GM19023 (cell line): ENCODE measurements around the gene PLLP.

Experiments
- ATAC-seq: cut with Tn5 transposase; IDR thresholded peaks from one replicate; pipeline ENCODE4 v1.9.1; 2021; ENCODE audit warnings: mild to moderate bottlenecking, moderate library complexity; ENCODE audit not compliant: unreplicated experiment

The PLLP gene

GRCh38 chr16:57284209-57284951 lies at the start of gene PLLP:
Gene PLLP, minus strand, starts transcription at chr16:57284672. Its CDS starts 132 bp downstream, at chr16:57284540.
- no peak for ATAC-seq

DNA sequence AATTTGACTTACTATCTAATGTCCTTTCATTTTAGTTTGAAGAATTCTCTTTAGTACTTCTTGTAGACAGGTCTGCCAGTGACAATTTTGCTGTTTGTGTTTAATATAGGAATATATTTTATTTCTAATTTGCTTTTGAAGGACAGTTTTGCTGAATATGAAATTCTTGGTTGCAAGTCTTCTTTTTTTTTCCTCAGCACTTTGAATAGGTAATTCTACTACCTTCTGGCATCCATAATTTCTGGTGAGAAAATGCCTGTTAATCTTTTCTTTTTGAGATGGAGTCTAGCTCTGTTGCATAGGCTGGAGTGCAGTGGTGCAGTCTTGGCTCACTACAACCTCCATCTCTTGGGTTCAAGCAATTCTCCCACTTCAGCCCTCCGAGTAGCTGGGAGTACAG lies 48.9 kb upstream of the PLLP start:
- ATAC-seq: no peak

GRCh38 chr16:57331355-57331754 lies 46.9 kb upstream of the PLLP start:
- ATAC-seq: no peak

DNA sequence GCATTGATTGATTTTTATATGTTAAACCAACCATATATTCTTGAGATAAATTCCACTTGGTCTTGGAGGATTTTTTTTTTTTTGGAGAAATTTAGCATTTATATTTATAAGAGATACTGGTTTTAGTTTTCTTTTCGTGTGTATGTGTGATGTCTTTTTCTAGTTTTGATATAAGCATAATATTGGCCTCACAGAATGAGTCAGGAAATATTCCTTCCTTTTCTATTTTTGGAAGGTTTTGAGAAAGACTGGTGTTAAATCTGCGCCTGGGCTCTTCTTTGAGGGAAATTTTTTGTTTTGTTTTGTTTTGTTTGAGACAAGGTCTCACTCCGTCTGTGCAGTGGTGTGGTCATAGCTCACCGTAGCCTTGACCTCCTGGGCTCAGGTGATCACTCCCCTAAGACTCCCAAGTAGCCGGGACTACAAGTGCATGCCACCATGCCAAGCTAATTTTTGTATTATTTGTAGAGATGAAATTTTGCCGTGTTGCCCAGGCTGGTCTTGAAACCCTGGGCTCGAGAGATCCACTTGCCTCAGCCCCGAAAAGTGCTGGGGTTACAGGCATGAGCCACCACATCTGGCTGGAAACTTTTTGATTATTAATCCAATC lies 45.4 kb upstream of the PLLP start:
- no peak for ATAC-seq

DNA sequence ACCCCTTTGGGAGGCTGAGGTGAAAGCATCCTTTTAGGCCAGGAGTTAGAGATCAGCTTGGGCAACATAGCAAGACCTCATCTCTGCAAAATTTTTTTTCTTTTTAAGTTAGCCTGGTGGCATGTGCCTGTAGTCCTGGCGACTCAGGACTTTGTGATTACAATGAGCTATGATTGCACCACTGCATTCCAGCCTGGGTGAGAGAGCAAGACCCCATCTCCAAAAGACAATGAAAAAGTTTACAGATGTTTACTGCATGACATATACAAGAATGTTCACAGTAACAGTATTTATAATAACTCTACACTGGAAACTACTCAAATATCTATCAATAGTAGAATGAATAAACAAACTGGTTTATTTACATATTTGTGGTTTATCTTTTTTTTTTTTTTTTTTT lies 41.0 kb upstream of the PLLP start:
- no peak for ATAC-seq

DNA sequence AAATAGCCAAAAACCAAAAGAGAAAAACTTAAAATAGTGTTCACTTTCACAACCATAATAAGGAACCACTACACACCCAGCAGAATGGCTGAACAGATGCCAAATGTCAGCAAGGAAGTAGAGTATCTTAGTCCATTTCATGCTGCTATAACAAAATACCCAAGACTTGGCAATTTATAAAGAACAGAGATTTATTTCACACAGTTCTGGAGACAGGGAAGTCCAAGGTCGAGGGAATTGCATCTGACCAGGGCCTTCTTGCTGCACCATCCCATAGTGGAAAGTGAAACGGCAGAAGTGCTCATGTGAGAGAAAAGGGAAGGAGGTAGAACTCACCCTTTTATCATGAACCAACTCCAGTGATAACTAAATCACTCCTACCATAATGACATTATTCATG lies 40.3 kb upstream of the PLLP start:
- ATAC-seq: no peak

DNA sequence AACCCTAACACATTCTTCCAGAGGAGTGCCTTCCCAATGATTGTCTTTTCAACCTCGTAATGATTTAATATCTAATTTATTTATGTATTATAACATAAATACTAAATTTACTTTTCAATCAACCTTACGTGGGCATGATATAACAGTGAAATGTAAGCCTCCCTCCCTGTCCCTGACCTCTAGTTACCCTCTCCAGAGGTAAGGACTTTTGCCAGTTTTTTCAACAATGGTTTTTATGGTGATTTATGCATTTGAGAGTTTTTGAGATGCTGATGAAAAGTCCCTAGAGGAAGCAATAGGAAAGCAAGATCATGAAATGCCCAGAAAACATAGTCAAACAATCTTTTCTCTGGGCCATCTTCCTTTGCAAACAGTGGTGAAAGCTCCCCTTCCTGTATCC lies 35.2 kb upstream of the PLLP start:
- ATAC-seq: no peak

GRCh38 chr16:57318240-57318970 lies 33.9 kb upstream of the PLLP start:
- ATAC-seq: no peak

DNA sequence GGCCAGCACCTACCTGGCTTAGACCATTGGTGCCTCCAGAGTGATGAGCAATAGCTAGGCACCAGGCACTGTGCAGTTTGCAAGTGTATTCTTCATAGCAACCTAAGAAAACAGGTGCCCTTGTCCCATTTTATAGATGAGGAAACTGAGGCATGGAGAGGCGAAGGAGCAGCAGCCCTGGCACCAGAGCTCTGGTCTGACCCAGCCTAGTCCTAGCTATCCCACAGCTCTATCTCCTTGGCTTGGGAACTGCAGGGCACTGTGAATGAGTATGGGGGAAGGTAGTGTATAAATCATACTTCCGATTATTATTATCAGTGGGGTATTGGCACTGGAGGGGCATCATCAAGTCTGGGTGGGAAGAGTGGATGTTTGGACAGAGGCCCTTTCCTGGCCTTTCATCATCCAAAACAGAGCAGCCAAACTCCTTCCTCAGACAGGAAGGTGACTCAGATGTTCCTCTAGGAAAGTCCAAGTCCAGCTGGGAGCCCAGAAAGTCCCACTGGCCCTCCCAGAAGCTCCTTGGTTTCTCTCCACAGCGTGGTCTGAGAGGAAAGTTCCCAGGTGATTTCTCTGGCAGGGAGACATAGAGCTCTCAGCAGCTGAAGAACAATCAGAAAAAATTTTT lies 32.0 kb upstream of the PLLP start:
- no peak for ATAC-seq

DNA sequence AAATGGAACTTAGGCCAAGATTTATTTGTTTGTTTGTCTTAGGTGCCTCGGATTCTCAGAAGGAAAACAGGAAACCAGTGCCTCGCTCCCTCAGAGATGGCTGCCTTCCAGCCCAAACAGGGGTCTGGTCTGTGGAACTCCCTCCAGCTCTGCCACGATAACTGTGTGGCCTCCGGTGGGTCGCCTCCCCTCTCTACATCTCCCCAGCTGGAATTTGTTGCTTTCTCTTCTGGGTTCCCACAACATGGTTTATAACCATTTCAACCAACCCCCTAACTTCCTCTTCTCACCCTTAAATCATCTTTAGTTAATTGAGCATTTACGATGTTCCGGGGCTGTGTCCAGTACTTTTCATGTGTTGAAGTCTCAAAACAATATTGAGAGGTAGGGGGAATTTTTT lies 30.9 kb upstream of the PLLP start:
- ATAC-seq: no peak

DNA sequence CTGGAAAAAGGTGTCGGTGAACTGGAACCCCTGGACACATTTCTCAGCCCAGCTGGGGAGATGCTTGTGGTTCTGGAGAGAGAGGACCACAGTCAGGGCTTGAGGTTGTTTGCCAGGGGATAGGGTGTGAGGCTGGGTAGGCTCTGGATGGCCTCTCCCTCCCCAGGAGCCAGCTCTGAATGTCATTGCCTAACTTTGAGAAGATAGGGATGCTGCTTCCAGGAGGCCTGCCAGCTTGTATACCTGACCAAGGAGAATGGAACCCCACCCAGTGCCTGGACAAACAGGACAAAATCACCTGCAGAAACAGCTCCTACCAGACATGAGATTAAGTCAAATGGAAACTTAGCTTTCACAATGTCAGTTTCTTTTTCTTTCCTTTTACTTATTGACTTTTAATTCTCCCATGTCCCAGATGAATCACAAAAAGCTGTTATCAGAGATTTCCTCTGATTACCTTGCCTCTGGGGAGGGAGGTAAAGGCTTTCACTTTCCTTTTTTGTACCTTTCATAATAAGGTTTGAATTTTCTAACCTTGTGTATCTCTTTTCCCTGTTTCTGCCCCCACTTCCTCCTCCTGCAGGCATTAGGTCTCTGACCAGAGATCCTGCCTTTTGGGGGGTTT lies 29.8 kb upstream of the PLLP start:
- ATAC-seq: no peak

DNA sequence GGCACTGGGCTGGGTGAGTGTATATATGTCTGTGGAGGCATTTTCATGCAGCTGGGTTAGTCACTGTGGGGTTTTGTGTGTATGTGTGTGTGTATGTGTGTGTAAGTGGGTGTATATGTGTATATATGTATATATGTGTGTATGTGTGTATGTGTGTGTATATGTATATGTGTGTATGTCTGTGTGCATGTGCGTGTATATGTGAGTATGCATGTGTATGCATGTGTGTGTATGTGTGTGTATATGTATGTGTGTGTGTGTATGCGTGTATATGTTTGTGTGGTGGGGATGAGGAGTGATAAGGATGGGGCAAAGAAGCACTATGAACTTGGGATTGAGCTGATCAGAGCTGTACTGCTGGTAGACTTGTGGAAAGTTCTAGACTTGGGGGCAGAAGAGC lies 29.0 kb upstream of the PLLP start:
- no peak for ATAC-seq

DNA sequence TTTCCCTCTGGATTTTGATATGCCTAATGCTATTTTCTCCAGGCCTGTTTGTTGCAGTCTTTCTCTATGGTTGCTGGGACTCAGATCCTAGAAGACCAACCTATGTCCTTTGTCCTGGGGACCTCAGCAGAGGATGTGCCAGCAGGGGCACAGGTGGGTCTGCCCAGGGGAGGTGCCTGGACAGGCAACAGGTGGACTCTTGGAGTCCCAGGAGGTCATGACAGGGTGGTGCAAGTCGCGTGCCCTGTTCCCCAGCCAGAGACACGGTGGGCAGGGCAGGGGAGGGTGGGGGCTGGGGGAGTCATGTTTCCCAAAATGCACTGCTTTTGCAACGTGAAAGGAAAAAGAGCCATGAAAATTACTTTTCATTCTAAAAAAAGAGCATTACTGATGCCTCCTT lies 26.3 kb upstream of the PLLP start:
- no peak for ATAC-seq

- ATAC-seq: no peak
Measured at GRCh38 chr16:57308041-57308440, 23.6 kb upstream of the PLLP start.

DNA sequence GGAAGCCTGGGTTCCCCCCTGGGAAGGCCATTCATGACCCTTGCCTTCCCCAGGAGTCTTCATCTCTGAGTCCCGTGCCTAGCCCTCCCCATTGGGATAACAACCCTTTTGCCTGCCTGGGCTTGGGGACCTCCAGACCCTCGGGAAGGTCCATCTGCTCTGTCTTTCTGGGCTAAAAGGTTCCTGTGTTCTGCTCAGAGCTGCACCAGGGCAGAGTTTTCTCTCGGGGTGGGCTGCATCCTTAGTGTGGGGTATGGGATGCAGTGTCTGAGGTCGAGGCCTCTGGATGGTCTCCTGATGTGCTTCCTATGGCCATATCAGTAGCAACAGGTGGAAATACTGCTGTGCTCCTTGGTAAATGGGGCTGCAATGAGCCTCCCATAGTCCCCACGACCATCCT lies 22.9 kb upstream of the PLLP start:
- ATAC-seq: no peak

DNA sequence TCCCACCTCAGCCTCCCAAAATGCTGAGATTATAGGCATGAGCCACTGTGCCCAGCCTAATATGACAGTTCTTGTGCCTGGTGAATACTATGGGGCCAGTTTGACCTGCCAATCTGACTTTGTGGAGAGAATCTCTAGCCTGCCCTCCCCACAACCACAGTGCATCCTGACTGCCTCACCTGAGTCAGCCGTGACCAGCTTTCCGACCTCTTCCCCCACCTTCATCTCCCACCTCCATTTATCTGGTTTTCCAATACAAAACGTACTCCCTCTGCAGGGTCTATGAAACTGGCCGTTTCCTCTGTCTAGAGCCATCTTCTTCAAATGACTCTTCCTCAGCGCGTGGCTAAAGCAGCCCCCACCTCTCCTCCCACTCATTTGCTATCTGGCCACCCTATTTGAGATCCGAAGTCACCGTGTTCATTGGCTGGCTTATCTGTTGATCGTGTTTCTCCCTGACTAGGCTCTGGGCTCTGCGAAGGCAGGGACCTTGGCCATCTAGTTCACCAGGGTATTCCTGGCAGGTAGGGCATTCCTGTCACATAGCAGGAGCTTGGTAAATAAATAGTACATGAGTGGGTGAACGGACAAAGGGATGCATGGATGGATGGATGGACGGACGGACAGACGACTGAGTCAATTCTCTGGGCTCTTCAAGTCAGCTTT lies 22.3 kb upstream of the PLLP start:
- no peak for ATAC-seq

- no peak for ATAC-seq
Measured at GRCh38 chr16:57305159-57305811, 20.8 kb upstream of the PLLP start.

DNA sequence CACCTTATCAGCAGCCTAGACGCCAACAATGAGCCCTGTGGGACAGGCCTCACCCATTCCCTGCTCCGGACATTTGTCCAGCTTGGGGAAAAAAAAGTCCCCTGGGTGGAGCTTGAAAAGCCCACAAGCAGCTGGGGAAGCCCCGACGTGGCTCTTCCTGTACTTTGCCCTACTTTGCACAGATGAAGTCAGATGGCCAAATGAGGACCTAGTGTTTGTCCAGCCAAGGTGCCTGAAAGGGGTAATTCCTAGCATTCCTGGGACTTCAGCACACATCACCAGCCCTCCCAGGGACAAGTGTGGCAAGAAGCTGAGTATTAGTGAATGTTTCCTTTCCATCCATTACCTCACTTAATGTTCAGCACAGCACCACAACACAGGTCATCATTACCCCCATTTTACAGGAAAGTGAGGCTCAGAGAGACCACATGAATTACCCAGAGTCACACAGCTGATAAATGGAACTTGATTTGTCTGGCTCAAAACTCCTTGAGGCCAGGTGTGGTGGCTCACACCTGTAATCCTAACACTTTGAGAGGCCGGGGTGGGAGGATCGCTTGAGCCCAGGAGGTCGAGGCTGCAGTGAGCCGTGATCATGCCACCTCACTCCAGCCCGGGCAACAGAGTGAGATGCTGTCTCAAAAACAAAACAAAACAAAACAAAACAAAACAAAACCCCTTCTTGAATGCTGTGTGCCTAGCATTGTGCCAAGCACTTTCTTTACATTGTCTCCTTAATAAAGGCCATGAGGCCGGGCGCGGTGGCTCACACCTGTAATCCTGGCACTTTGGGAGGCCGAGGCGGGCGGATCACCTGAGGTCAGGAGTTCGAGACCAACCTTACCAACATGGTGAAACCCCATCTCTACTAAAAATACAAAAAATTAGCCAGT lies 19.9 kb upstream of the PLLP start:
- no peak for ATAC-seq

DNA sequence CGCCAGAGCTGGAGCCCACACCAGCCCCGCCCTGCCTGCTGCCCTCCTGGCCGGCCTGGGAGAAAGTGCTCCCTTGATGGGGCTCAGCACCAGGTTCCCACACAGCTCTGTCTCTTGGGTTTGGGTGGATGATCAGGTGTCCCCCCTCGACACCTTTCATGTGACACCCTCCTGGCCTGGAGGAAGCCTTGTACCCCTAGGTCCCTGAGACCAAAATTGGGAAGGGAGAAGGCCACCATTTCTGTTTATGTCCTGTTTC lies 19.4 kb upstream of the PLLP start:
- ATAC-seq: no peak
